SK-N-MC (cell line): ENCODE results near the gene ATXN1.

ENCODE experiments used
- EZH2 ChIP-seq: fragments of 200-600 bp; sonication (generic); IDR thresholded peaks from one replicate; pipeline ENCODE4 v1.6.1; 2017; ENCODE audit warnings: antibody characterized with exemption
- POLR2AphosphoS5 ChIP-seq: IDR thresholded peaks from 2 replicates; pipeline ENCODE4 v1.6.1; 2012; ENCODE audit warnings: mild to moderate bottlenecking, low read depth, low read length, borderline replicate concordance

GRCh38 chr6:16273256-16273655 lies 488.0 kb downstream of the ATXN1 start:
- TF ChIP-seq EZH2 (no peak), POLR2AphosphoS5 (no peak)
